GM18868 (cell line): ENCODE measurements around the gene ATP9A.
"Not testable (repeated sequence)": the region's sequence is repeated elsewhere in the genome, so short reads cannot be mapped to it uniquely, and the experiment has no call there.

Experiments used
- ATAC-seq: cut with Tn5 transposase; IDR thresholded peaks from one replicate; pipeline ENCODE4 v1.9.1; 2021; ENCODE audit warnings: mild to moderate bottlenecking, moderate library complexity; ENCODE audit not compliant: unreplicated experiment

ATP9A gene

GRCh38 chr20:51695574-51696303, 72.5 kb downstream of the ATP9A start:
- ATAC-seq: no peak

- ATAC-seq: no peak
These were observed 75.3 kb downstream of the ATP9A start for GRCh38 chr20:51692806-51693400.

- ATAC-seq: no peak
These were observed 76.5 kb downstream of the ATP9A start for GRCh38 chr20:51691703-51692102.

- ATAC-seq: no peak
These were observed 79.5 kb downstream of the ATP9A start for GRCh38 chr20:51688600-51689244.

- ATAC-seq: no peak
These were observed 80.6 kb downstream of the ATP9A start for GRCh38 chr20:51687630-51688029.

- ATAC-seq: no peak
These were observed 81.1 kb downstream of the ATP9A start for GRCh38 chr20:51687108-51687507.

- not testable (repeated sequence) for ATAC-seq
These were observed 82.7 kb downstream of the ATP9A start for GRCh38 chr20:51685494-51685893.

- no peak for ATAC-seq
These were observed 88.0 kb downstream of the ATP9A start for GRCh38 chr20:51680067-51680749.

GRCh38 chr20:51679254-51679921, 88.8 kb downstream of the ATP9A start:
- ATAC-seq: no peak

GRCh38 chr20:51678026-51678697, 90.0 kb downstream of the ATP9A start:
- no peak for ATAC-seq

- ATAC-seq: no peak
These were observed 99.2 kb downstream of the ATP9A start for GRCh38 chr20:51668947-51669346.

GRCh38 chr20:51668515-51668914, 99.7 kb downstream of the ATP9A start:
- ATAC-seq: no peak

- no peak for ATAC-seq
These were observed 100.7 kb downstream of the ATP9A start for GRCh38 chr20:51667491-51667890.

GRCh38 chr20:51667002-51667408, 101.2 kb downstream of the ATP9A start:
- ATAC-seq: no peak

GRCh38 chr20:51666126-51666525, 102.1 kb downstream of the ATP9A start:
- no peak for ATAC-seq

GRCh38 chr20:51665543-51666118, 102.6 kb downstream of the ATP9A start:
- no peak for ATAC-seq

GRCh38 chr20:51661609-51662178, 106.5 kb downstream of the ATP9A start:
- ATAC-seq: peak; percentile 74

GRCh38 chr20:51660672-51661608, 107.2 kb downstream of the ATP9A start:
- no peak for ATAC-seq
